GM19372 (cell line): Measurements from ENCODE around the gene RAPSN.

Experiments used
- ATAC-seq: cut with Tn5 transposase; IDR thresholded peaks from one replicate; pipeline ENCODE4 v1.9.1; 2021; ENCODE audit warnings: mild to moderate bottlenecking, low read depth, moderate library complexity; ENCODE audit not compliant: unreplicated experiment

The RAPSN gene

DNA sequence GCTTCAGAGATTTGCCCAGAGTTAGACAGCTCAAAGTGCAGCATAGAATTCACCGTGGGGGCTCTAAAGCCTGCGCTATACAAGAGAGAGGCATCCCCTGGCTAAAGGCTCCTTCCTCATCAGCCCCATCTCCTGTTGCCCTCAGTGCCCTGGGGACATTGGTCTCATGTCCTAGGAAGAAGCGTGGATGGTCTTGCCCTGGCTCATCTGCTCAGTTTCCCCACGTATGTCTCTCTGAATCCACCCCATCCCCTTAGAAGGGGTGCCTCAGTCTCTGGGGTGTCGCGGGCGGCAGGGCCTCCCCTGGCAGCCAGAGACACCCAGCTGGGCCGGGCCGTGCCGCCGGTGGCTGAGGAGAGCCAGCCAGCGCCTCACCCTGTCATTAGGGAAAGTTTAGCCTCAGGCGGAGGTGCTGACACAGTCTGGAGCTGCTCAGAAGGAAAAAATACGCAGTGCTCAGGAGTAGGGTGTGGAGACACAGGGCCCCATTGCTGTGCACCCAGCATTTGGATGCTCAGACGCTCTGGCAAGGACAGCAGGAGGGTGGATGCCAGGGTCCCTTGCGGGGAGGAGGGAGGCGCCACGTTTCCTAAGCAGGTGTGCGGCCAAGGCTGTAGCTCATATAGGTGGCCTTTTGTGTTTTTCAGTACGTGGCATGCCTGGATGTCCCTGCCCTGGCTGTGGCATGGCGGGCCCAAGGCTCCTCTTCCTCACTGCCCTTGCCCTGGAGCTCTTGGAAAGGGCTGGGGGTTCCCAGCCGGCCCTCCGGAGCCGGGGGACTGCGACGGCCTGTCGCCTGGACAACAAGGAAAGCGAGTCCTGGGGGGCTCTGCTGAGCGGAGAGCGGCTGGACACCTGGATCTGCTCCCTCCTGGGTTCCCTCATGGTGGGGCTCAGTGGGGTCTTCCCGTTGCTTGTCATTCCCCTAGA is 39.2 kb downstream of the RAPSN start:
- no peak for ATAC-seq

DNA sequence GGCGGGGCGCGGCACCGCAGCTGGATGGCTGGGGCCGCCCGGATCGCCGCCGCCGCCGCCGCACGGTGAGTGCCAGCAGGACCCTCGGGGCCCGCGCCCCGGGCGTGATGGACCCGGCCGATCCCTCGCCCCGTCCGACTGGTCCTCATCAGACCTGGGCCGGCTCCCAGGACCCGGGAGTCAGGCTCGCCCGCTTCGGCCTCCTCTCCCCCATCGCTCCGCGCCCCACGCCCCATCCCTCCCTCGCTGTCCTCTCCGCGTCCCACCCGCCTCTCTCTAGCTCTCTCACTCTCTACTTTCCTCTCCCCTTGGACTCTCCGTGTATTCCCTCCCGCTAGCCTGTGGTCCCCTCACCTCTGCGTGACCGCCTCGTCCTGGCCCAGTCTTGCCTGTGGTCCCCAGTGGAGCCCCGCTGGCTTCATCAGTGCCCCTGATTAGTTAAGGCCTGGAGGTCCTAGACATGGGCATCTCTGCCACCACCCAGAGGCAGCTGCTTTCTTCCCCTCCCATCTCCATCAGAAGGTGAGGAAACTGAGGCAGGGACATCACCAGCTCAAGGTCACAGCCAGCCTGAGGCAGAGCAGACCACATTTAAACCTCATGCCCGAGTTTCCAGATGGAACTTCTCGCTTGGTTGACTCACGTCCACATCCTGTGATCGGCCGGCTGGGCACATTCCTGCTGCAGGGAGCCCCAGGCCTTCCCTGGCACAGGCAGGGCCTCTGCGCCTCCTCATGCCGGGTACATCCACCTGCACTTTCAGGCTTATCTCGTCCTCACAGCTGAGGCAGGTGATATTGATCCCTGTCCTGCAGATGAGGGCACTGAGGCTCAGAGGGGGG is 40.1 kb downstream of the RAPSN start:
- no peak for ATAC-seq

DNA sequence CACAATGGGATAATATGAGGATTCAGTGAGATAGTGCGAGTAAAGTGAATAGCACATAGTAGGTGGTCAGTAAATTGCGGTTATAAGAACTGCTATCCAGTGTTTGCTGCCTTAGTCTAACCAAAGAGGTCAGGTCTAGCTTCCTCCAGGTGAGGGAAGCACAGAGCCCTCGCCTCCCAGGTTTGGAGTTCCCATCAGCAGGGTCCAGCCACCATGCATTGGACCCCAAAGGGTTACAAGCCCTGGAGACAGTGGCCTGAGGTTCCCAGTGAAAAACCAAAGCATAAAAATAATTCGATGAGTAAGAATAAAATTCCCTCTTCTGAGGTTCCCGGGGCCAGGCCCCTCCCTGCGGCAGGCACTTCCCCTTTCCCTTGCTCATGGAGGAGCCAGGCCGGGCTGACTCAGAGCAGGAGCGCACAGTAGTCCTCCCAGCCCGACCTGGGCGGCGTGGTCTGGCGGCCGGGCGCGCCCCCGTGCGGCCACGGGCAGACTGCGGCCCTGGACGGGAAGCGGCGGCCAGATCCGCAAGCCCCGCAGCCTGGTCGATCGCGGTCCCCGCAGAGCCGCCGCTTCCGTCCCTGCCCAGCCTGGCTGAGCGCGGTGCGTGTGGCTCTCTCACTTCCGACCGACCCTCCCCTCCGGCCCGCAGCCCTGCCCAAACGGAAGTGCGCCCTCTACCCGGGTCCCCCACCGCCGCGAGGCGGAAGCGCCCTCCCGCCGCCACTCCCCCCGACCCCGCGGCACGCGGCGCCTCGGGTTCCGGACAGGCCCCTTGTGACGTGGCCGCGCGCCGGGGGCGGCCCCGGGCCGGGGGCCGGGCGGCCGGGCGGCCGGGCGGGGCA is 41.0 kb downstream of the RAPSN start, which contains the start of gene SLC39A13:
TSS of gene SLC39A13 (plus strand) at position 845 of the 845 bp plus-strand sequence. CDS start 1,505 bp downstream, outside the sequence.
- ATAC-seq = peak; percentile 89

DNA sequence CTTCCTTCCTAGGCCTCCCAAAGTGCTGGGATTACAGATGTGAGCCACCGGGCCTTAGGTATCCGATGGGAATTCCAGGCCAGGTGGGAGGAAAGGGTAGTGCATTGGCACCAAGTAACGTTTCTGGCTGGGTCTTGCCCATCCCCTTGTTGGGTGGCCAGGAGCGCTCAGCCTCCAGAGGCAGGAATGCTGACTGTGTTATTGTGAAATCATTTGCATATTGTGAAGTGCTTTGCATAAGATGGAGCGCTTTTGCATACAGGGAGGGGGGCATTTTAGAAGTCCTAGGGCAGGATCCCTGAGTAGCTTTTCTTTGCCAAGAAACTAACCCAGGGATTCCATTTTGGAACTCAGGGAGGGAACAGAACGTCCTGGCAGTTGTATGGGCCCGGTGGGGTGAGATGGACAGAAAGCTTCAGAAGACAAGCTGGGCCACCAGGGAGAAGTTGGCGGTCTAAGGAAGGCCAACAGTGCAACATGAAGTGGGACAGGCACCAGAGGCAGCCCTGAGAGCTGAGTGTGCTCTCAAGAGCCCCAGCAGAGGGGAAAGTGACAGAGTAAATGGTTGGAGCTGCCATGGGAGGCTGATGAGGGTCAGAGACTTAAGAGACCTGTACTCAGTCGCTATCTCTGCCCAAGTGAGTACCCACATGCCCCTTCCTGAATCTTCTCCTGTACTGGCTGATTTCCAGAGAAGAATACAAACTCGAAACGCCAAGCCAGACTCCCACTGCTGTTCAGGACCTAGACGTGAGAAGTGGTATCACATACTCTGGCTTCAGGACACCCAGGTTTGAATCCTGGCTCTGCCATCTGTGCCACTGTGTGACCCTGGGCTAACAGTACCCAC is 41.8 kb downstream of the RAPSN start:
- no peak for ATAC-seq

DNA sequence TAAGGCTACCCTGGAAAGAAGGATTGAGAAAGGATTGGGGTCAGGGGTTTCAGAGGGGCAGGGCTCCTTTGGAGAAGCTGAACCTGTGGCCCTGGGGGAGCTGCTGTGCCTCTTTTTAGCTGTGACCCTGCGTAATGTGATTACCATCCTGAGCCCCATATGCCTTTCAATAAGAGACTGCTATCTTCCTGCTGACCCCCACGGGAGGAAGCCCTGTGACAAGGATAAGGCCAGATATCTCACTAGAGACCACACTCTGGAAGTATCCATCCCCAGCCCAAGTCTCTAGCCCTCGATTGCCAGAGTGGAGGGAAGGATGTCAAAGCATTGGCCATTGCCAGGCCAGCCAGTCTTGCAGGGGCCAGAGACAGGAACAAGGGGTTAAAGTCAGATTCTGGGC is 45.4 kb downstream of the RAPSN start:
- ATAC-seq = no peak

DNA sequence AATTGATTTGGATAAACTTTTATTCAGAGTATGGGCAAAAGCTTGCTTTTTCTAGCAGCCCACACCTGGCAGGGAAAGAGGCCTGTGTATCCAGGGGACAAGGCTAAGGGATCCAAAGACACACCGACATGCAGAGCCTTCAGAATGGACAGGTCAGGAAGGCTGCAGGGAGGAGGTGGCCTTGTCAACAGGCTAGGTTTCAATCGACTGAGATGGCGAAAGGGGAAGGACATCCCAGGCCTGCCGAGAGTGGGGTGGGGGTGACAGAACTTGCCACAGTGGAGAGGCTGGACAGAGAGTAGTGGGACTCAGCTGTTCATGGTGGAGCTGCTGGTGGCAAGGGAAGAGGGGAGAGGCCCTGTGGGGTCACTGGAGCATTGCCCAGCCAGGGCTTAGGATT is 45.8 kb downstream of the RAPSN start:
- no peak for ATAC-seq

DNA sequence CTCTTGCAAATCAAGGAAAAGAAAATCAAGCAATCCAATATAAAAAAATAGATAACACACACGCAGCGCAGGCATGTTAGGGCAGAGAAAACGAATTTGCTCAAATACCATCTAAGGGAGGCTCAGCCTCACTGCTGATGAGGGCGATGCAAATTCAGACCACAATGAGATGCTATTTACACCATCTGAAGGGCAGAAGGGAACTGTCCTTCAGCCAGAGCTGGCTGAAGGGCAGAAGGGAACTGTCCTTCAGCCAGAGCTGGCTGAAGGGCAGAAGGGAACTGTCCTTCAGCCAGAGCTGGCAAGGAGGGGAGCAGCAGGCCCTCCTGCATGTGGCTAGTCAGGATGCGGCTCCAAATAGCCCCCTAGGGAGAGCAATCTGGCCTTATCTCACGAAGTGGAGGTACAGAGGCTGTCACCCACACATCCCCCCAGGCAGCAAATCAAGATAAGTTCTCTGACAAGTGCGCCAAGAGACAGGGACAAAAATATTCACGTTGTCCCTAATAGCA is 48.1 kb downstream of the RAPSN start:
- ATAC-seq = peak; percentile 63

DNA sequence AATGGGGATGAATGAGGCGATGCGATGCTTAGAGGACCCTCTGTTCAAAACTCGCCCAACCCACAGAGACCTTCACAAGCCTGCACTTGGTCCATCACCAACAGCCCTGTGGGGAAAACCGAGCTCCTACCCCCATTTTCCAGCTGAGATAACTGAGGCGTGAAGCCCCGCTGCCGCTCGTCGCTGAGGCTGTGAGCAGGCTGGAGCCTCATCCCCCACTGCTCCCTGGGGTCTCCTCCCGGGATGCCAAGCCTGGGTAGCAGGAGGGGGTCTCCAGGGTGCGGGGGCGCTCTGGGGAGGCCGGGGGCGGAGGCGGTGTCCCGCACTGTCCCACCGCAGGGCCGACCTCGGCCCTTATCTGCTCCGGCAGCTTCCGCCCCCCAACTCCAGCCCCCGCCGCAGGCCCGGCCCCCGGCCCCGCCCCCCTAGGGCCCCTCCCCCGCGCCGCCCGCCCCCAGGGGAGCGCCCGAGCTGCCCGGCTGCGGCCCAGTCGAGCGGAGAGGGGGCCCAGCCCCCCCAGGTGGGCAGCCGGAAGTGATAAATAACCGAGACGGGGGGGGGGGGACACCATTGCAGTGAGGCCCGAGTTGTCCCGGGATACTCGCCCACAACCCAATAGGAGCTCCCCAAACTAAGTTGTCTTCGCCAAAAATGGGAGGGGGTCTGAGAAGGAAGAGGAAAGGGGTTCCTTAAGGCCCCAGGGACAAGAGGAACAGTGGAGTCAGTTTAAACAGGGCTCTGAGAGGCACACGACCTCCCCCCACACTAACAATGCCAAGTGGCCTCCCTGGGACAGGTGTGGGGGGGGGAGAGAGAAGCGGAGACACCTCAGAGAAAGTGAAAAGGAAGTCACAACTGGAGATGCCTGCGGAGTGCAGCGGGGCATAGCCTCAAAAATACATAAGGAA is 48.8 kb downstream of the RAPSN start:
- peak; percentile 49 for ATAC-seq

DNA sequence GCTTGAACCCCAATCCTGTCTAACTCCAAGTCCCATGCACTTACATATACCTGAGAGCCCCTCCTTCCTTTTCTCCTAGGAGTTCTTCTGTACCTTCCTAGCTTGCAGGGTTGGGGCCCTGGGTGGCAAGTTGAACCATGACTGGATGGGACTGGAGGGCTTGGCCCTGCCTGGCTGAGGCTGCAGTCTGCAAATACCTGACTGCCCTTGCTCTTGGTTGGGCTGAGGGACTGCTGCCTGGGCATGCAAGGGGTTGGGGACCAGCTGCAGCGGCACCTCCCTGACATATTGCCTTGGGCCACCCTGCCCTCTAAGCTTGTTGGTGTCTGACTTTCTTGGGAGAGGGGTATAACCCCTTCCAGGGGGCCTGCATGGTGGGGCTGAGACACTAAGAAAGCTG is 50.4 kb downstream of the RAPSN start:
- no peak for ATAC-seq

DNA sequence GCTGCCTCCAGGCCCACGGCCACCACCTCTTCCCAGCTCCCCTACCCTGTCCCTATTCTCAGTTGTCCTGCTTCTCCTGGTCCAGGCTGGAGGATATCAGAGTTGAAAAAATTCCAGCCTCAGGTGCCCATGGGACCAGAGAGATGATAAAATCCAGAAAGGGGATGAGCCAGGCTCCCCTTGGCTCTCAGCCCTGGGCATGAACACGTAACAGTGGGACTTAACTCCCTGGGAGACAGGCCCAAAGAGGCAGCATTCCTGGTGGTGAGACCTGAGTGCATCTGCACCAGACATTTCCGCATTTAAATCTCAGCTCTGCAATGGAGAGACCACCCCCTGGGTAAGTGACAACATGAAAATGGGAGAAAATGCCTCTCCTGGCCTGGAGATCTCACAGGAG is 50.9 kb downstream of the RAPSN start:
- ATAC-seq = no peak

DNA sequence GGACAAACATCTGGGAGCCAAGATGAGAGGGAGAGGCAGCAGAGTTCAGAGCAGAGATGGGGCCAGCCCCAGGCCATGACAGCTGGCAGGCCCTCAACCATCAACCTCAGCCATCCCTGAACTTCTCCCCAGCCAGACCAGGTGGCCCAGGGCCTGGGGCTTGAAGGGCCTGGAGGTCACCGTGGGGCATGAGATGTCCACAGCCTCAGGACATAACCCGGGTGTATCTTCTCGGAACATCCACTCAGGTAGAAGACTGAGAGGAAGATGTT is 53.0 kb downstream of the RAPSN start:
- no peak for ATAC-seq

DNA sequence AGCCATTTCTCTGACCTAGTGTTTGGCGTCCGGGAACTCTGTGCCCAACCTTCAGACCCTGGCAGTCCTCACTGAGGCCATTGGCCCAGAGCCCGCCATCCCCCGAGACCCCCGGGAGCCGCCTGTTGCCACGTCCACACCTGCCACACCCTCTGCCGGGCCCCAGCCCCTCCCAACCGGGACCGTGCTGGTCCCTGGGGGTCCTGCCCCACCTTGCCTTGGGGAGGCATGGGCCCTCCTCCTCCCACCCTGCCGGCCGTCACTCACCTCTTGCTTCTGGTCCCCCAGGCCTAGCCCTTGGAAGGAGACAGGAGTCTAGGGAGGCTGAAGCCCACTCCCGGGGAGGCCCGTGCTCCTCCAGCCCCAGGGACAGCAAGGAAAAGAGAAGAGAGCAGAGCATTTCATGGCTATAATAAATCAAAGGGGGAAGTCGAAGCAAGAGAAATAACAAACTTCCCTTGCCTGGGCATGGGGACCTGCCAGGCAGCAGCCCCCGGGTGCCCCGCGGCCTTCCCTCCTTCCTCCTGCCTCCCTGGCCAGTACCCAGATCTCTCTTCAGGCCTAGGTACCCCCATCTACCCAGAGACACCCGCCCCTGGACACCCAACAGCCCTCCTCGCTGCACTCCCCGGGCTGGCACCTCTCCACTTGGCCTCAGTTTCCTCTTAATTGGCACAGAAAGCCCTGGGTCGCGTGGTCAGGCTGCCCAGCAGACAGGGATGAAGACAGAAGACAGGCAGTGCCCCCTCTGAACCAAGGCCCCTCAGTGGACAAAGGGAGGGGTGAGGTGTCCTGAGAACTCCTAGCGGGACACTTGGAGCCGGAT is 53.5 kb downstream of the RAPSN start:
- ATAC-seq = no peak

DNA sequence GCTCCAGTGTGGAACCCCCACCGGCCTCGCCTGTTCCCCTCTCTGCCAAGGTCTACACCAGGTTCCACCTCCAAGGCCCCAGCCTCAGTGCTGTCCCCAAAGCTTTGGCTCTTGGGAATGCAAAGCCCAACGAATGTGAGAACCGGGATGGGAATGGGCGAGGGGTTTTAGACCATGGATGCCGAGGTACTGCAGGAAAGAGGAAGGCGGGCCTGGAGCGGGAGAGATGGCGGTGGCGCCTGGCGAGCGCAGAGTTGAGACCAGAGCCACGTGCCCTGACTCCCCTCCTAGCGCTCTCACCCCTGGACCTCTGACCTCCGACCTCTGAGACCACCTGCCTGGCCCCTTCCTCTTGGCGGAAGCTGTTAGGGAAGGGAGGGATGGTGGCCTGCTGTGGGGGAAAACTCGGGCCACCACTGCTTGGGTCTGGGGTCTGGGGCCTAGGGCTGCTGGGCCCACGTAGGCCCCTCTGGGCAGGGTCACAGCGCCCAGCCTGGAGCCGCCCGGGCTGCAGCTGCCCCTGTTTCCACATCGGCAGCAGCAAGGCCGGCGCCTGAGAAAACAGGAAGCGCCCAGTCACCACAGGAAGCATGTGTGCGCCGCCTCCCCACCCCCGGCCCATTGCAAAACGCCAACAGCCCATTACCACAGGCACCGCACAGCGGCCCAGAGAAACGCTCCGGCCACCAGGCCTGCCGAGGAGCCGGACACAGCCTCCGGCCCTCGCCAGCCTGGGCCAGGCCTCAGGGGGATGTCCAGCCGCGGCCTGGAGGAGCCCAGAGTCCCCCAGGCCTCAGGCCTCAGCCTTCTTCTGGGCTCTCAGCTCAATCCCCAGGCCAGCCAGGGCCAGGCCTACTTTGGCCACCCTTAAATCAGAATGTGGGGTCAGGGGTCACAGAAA is 54.4 kb downstream of the RAPSN start:
- ATAC-seq = peak; percentile 50

DNA sequence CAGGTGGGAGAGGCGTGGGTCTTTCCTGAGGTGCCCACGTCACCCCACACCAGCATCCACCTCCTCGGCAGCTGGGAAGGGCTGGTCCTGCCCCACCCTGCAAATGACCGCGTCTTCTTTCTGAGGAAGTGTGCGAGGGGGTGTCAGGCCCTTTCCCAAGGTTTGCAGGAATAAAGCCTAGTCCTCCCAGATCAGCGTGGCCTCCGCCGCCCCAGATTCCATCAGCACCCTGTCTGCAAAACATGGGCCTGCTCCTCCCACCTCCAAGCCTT is 55.0 kb downstream of the RAPSN start:
- ATAC-seq = no peak

DNA sequence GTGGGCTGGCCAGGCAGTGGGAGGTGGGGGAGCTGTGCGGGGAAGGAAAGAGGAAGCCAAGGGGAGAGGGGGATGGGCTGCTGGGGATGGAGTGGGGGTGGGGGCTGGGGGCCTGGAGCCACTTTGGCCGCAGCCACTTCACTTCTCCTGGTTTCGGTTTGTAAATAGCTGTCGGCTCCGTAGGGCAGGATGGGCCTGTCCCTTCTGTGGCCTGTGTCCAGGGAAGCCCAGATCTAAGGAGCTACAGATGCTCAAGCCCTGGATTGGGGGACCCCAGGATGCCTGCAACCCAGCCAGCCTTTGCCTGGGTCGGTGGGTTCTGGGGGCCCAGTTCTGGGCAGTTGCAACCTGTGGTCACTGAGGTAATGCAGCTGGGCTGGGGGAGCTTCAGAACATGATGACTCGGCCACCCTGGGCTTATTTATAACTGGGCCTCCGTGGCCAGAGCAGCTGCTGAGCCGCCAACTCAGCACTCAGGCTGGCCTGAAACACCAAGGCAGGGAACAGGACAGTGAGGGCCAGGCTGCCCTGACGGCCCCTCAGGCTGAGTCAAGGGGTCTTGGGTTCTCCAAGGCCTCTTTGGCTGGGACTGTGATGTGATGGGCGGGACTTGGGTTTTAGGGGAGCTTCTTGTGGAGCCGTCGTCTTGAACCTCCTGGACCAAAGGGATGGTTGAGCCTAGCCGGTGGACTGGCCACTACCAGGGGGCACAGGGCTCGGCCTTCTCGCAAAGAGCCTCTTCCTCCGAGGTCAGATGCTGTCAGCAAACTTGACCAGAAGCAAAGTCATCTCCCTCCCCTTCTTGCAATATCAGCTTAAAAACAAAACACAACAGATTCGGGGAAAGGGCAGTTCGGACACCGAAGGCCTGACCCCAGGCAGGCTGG is 55.5 kb downstream of the RAPSN start:
- no peak for ATAC-seq

DNA sequence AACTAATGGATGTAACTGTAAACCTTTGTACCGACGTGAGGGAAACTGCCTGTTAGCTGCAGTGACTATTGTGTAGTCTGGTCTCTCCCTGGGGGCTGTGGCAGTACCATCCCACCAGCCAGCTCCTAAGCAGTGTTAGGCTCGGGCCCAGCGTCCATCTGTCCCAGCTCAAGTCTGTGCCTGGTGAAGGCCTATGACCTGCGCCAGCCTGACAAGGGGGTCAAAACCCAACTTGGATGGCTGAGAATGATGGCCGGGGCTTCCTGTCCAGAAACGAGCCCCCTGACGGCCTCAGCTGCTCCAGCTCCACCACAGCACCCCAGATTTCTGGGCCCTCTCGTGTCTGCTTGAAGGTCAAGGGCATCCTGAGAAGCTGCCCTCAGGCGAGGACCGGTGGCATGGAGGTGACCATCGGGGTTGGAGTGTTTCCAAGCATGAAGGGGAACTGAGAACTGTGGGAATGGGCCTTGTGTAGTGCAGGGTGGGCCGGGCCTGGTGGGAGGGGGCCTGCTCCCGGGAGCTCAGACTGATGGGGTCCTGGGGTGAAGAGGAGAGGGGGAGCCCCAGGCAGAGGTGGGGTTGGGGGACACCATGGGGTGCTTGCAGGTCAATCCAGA is 56.3 kb downstream of the RAPSN start:
- ATAC-seq = no peak
